SK-N-SH treated with all-trans-retinoic acid at 6 μM for 48 hours (cell line): ENCODE results near the gene IL17REL.

Experiments used
- CSDC2 ChIP-seq: fragments of 250-450 bp; sonication (Bioruptor Pico); IDR thresholded peaks from 2 replicates; pipeline ENCODE4 v1.5.0; 2020; ENCODE audit warnings: mild to moderate bottlenecking, moderate library complexity
- ESRRG ChIP-seq: fragments of 250-450 bp; sonication (Bioruptor Pico); IDR thresholded peaks from 2 replicates; pipeline ENCODE4 v1.6.1; 2021; ENCODE audit warnings: mild to moderate bottlenecking
- ISL1 ChIP-seq: fragments of 250-450 bp; sonication (Bioruptor Pico); IDR thresholded peaks from 2 replicates; pipeline ENCODE4 v2.1.2; 2022; ENCODE audit warnings: mild to moderate bottlenecking, moderate library complexity
- PPARA ChIP-seq: fragments of 250-450 bp; sonication (Bioruptor Pico); IDR thresholded peaks from 2 replicates; pipeline ENCODE4 v1.5.0; 2020; ENCODE audit warnings: mild to moderate bottlenecking, borderline replicate concordance
- TCF4 ChIP-seq: fragments of 250-450 bp; sonication (Bioruptor Pico); IDR thresholded peaks from 2 replicates; pipeline ENCODE4 v1.8.0; 2021; ENCODE audit warnings: mild to moderate bottlenecking, moderate library complexity, borderline replicate concordance
- ZFP3 ChIP-seq: fragments of 250-450 bp; sonication (Bioruptor Pico); IDR thresholded peaks from 2 replicates; pipeline ENCODE4 v1.5.0; 2020; ENCODE audit warnings: mild to moderate bottlenecking, moderate library complexity
- ZFP30 ChIP-seq: fragments of 450-650 bp; formaldehyde crosslinking; IDR thresholded peaks from 2 replicates; pipeline ENCODE4 v1.5.0; 2022; ENCODE audit warnings: mild to moderate bottlenecking, moderate library complexity
- ZNF565 ChIP-seq: fragments of 450-650 bp; formaldehyde crosslinking; conservative IDR thresholded peaks from 2 replicates; pipeline ENCODE4 v1.5.0; 2020; ENCODE audit warnings: low read depth, mild to moderate bottlenecking, moderate library complexity
- ZNF8 ChIP-seq: fragments of 450-650 bp; formaldehyde crosslinking; IDR thresholded peaks from 2 replicates; pipeline ENCODE4 v1.5.0; 2020; ENCODE audit warnings: mild to moderate bottlenecking, moderate library complexity
- TF ChIP-seq, protein P1 (sequence below): fragments of 250-450 bp; sonication (Bioruptor Pico); IDR thresholded peaks from 2 replicates; pipeline ENCODE4 v1.5.1; 2020; ENCODE audit warnings: low read depth, mild to moderate bottlenecking, moderate library complexity
- TF ChIP-seq, protein P2 (sequence below): fragments of 250-450 bp; sonication (Bioruptor Pico); IDR thresholded peaks from 2 replicates; pipeline ENCODE4 v1.8.0; 2020; ENCODE audit warnings: mild to moderate bottlenecking, moderate library complexity, borderline replicate concordance

- no peak for TF ChIP-seq ISL1 (CRISPR knock-in tag)
- TF ChIP-seq ZFP3 (CRISPR knock-in tag), result no peak
- TF ChIP-seq, protein P1, sequence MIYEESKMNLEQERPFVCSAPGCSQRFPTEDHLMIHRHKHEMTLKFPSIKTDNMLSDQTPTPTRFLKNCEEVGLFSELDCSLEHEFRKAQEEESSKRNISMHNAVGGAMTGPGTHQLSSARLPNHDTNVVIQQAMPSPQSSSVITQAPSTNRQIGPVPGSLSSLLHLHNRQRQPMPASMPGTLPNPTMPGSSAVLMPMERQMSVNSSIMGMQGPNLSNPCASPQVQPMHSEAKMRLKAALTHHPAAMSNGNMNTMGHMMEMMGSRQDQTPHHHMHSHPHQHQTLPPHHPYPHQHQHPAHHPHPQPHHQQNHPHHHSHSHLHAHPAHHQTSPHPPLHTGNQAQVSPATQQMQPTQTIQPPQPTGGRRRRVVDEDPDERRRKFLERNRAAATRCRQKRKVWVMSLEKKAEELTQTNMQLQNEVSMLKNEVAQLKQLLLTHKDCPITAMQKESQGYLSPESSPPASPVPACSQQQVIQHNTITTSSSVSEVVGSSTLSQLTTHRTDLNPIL (CRISPR knock-in tag), result no peak
- no peak for TF ChIP-seq ZNF565 (CRISPR knock-in tag)
- no peak for TF ChIP-seq PPARA (CRISPR knock-in tag)
- TF ChIP-seq, protein P2, sequence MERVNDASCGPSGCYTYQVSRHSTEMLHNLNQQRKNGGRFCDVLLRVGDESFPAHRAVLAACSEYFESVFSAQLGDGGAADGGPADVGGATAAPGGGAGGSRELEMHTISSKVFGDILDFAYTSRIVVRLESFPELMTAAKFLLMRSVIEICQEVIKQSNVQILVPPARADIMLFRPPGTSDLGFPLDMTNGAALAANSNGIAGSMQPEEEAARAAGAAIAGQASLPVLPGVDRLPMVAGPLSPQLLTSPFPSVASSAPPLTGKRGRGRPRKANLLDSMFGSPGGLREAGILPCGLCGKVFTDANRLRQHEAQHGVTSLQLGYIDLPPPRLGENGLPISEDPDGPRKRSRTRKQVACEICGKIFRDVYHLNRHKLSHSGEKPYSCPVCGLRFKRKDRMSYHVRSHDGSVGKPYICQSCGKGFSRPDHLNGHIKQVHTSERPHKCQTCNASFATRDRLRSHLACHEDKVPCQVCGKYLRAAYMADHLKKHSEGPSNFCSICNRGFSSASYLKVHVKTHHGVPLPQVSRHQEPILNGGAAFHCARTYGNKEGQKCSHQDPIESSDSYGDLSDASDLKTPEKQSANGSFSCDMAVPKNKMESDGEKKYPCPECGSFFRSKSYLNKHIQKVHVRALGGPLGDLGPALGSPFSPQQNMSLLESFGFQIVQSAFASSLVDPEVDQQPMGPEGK, result no peak
- no peak for TF ChIP-seq ZNF8
- no peak for TF ChIP-seq ESRRG
- no peak for TF ChIP-seq CSDC2
- TF ChIP-seq ZFP30 (CRISPR knock-in tag), result no peak
- TF ChIP-seq TCF4, result no peak
These were observed 54.1 kb downstream of the IL17REL start for GRCh38 chr22:49958366-49958921.
